K562 (cell line): ENCODE results near the gene POLRMT. TPM values are rescaled to one million over a fixed set of nuclear protein-coding genes. Genes with fewer than 3 reads are reported as not detected.

ENCODE experiments used
- ATAC-seq: fragments of 200-7000 bp; cut with Tn5 transposase; 3 replicates; pipeline ENCODE4 v1.9.1; 2020; ENCODE audit warnings: moderate library complexity
- BruUV-seq: library from RNA; stranded (reverse); fragments of 400-500 nt; replicated peaks from 2 replicates; lab custom pipeline; 2021; lab: Mats Ljungman, UMichigan
- CTCF ChIA-PET: fragments of 300-600 bp; formaldehyde crosslinking; extraction: SDS; loops from one replicate; lab custom pipeline; 2021; ENCODE audit warnings: low intra/inter-chr PET ratio; lab: Yijun Ruan, JAX
- POLR2A ChIA-PET: fragments of 300-600, 350-650 bp; sonication (Branson Sonifier 250); formaldehyde crosslinking; extraction: SDS; loops from one replicate; lab custom pipeline; 2021; ENCODE audit warnings: antibody characterized with exemption, inconsistent platforms; lab: Yijun Ruan, JAX
- DNase-seq, 4 experiments: peaks; one replicate each; pipeline versions ENCODE4 v3.0.0 to v3.0.0-alpha.2; 2011 to 2018; ENCODE audit warnings: low spot score in 3 of 4, mixed read lengths in 3 of 4; ENCODE audit errors: extremely low read depth in 1 of 4
- FAIRE-seq: peaks from 2 replicates; lab custom pipeline; 2011; peaks lifted over from hg19 to GRCh38; lab: Jason Lieb, UNC
- H2AFZ ChIP-seq: 2 replicates; pipeline ENCODE4 v1.6.0; 2011; ENCODE audit warnings: low read depth, low read length, control low read depth, inconsistent platforms
- H3K27ac ChIP-seq: fragments of 200-600 bp; 3 replicates; pipeline ENCODE4 v1.8.0; 2011; ENCODE audit warnings: low read depth, mild to moderate bottlenecking, control low read depth, inconsistent platforms, low read length, moderate library complexity, mixed read lengths; ENCODE audit errors: extremely low read depth
- H3K27me3 ChIP-seq, 2 experiments: fragments of 300-600 bp in 1 of 2; 2 replicates in 1 of 2; 3 replicates in 1 of 2; pipeline versions ENCODE4 v1.6.0 to v1.8.0; 2011; ENCODE audit warnings: inconsistent platforms in 2 of 2, low read length in 2 of 2, mild to moderate bottlenecking in 1 of 2, mixed read lengths in 1 of 2, moderate library complexity in 1 of 2; ENCODE audit not compliant: control insufficient read depth in 2 of 2, insufficient read depth in 2 of 2
- H3K36me3 ChIP-seq: fragments of 300-600 bp; 3 replicates; pipeline ENCODE4 v1.8.0; 2011; ENCODE audit warnings: mild to moderate bottlenecking, low read length, inconsistent platforms; ENCODE audit not compliant: control insufficient read depth, insufficient read depth
- H3K4me1 ChIP-seq, 2 experiments: fragments of 200-600 bp in 1 of 2; replicated peaks in 1 of 2; 2 replicates in 1 of 2; 3 replicates in 1 of 2; pipeline versions ENCODE4 v1.5.1 to v1.8.0; 2011; ENCODE audit warnings: inconsistent platforms in 2 of 2, low read length in 2 of 2, mild to moderate bottlenecking in 1 of 2, mixed read lengths in 1 of 2, moderate library complexity in 1 of 2; ENCODE audit not compliant: control insufficient read depth in 2 of 2, insufficient read depth in 2 of 2
- H3K4me2 ChIP-seq: 2 replicates; pipeline ENCODE4 v1.6.1; 2011; ENCODE audit warnings: low read length, control low read depth, inconsistent platforms, mixed read lengths; ENCODE audit not compliant: insufficient read depth
- H3K4me3 ChIP-seq: fragments of 200-600 bp; sonication (generic), shearing (Covaris generic); 2 replicates; pipeline ENCODE4 v1.5.1; 2016; ENCODE audit warnings: control low read depth, inconsistent platforms
- H3K79me2 ChIP-seq: fragments of 200-600 bp; 3 replicates; pipeline ENCODE4 v1.8.0; 2011; ENCODE audit warnings: low read length, inconsistent platforms; ENCODE audit not compliant: control insufficient read depth, insufficient read depth
- H3K9ac ChIP-seq, 2 experiments: 2 replicates each; pipeline versions ENCODE4 v1.6.0 to v1.6.1; 2011; ENCODE audit warnings: low read depth in 2 of 2, low read length in 2 of 2, control low read depth in 1 of 2, inconsistent platforms in 1 of 2, mild to moderate bottlenecking in 1 of 2, mixed read lengths in 1 of 2; ENCODE audit not compliant: insufficient read depth in 1 of 2
- H3K9me1 ChIP-seq: one replicate; pipeline ENCODE4 v1.6.0; 2011; ENCODE audit warnings: inconsistent platforms, mild to moderate bottlenecking, low read length, moderate library complexity; ENCODE audit not compliant: control insufficient read depth, insufficient read depth
- H3K9me3 ChIP-seq: replicated peaks from 2 replicates; pipeline ENCODE4 v1.5.1; 2011; ENCODE audit warnings: low read depth, low read length, inconsistent platforms; ENCODE audit not compliant: control insufficient read depth, insufficient read depth
- H4K20me1 ChIP-seq: replicated peaks from 2 replicates; pipeline ENCODE4 v1.6.1; 2011; ENCODE audit warnings: low read length, inconsistent platforms, mixed read lengths; ENCODE audit not compliant: control insufficient read depth, insufficient read depth
- DLX4 ChIP-seq: fragments of 250-450 bp; sonication (Bioruptor Pico); IDR thresholded peaks from 2 replicates; pipeline ENCODE4 v1.6.1; 2021; ENCODE audit warnings: mild to moderate bottlenecking
- KLF1 ChIP-seq: fragments of 450-650 bp; IDR thresholded peaks from 2 replicates; pipeline ENCODE4 v1.6.1; 2016; ENCODE audit warnings: missing genetic modification characterization, missing compliant biosample characterization
- POLR2G ChIP-seq: fragments of 200-400 bp; formaldehyde crosslinking; IDR thresholded peaks from 2 replicates; pipeline ENCODE4 v1.6.1; 2017; ENCODE audit warnings: low read depth, mild to moderate bottlenecking, antibody characterized with exemption, low read length, moderate library complexity
- VEZF1 ChIP-seq: fragments of 200-800 bp; sonication (Bioruptor generic); IDR thresholded peaks from 2 replicates; pipeline ENCODE4 v1.6.1; 2017; ENCODE audit warnings: missing genetic modification characterization, missing compliant biosample characterization
- ZBTB33 ChIP-seq: sonication (generic); formaldehyde crosslinking; IDR thresholded peaks from 2 replicates; pipeline ENCODE4 v1.8.1; 2023; ENCODE audit warnings: mild to moderate bottlenecking, missing genetic modification reagents
- WGBS: fragments of 100-300 bp; shearing (Covaris generic); methylation state at CpG from one replicate; pipeline ENCODE4 v1.1.6; 2016; ENCODE audit warnings: low coverage, mixed read lengths; ENCODE audit not compliant: insufficient coverage; ENCODE audit errors: missing lambda C conversion rate; 5-methylcytosine and 5-hydroxymethylcytosine counted together
- in situ Hi-C: fragments of 300-500 bp; cut with MboI; formaldehyde crosslinking; loops from 4 replicates; pipeline ENCODE4 v1.15.0; 2018; ENCODE audit warnings: inconsistent platforms, mixed read lengths
- intact Hi-C: fragments of 100-400 bp; cut with micrococcal nuclease; formaldehyde crosslinking; loops from 2 replicates; pipeline ENCODE4 v1.14.2; 2022
- polyA plus RNA-seq, 8 experiments: library from polyadenylated mRNA; depleted of rRNA in 4 of 8; stranded (reverse) in 5 of 8; unstranded in 3 of 8; fragments of >200 nt; fragmentation: Nextera tagmentation in 2 of 8; fragmentation: Illumina TruSeq in 1 of 8; extraction: Ambion mirVana in 2 of 8; extraction: Trizol in 1 of 8; gene quantifications; 2 replicates each; pipeline versions ENCODE4 v1.2.1 to v1.2.3, GENCODE V29; 2011 to 2014; ENCODE audit warnings: inconsistent platforms in 1 of 8, missing spikeins in 1 of 8
- total RNA-seq, 7 experiments: library from RNA; depleted of rRNA in 6 of 7; stranded (reverse); fragments of >200 nt in 6 of 7; fragmentation: Illumina TruSeq in 2 of 7; extraction: Trizol in 2 of 7; gene quantifications; 2 replicates each; pipeline versions ENCODE4 v1.2.1 to v1.2.3, GENCODE V29; 2011 to 2021; ENCODE audit warnings: low replicate concordance in 1 of 7

The POLRMT gene
- total and polyA plus RNA-seq, 9 of the 15 experiments (the other 6 are each of a cell fraction or from before 2014, with no cell fraction given) = 30.3 to 144 (median 68.0) TPM

- Histone ChIP-seq H4K20me1 (peaks cover 8% of the 10 kb centered on the region), H3K27ac (no peak overlapping the region), H3K79me2 (peaks cover 22% of the 10 kb centered on the region), H3K4me1 (peaks cover 0 to 34% of the 10 kb centered on the region in 2 experiments; a peak in 2 of 5 replicates), H3K36me3 (peaks cover 87% of the 10 kb centered on the region; the same call in 2 of the 3 replicates), H3K9ac (no peak overlapping the region), H3K9me3 (no peaks in the 10 kb centered on the region), H3K27me3 (no peaks in the 10 kb centered on the region), H3K4me3 (no peak overlapping the region), H2AFZ (no peak overlapping the region), H3K9me1 (no peaks in the 10 kb centered on the region), H3K4me2 (no peak overlapping the region)
- FAIRE-seq (no peak), ATAC-seq (no peak), DNase-seq (peak in 1 of 4 experiments; percentile 17)
- TF ChIP-seq DLX4 (CRISPR knock-in tag) = no peak
- no peak for TF ChIP-seq KLF1 (tag)
- TF ChIP-seq VEZF1 (CRISPR knock-in tag) = peak; percentile 21; the same call in 1 of the 2 replicates
- TF ChIP-seq ZBTB33 (CRISPR knock-in tag) = peak; percentile 80
- TF ChIP-seq POLR2G = peak; percentile 9; the same call in 1 of the 2 replicates
- no TSS peak for BruUV-seq
- ChIA-PET POLR2A (interaction anchor here (0.6 to 1.6 kb wide), 3 partner anchors 8 to 14 kb away, joined by 3 to 4 read pairs (median 4); no protein-coding TSS in a partner anchor), CTCF (no interaction called here)
- WGBS = 96% methylated on average over 19 of the region's 53 CpGs
- in situ Hi-C loops (no loop called here), intact Hi-C loops (no loop called here)
Measured at GRCh38 chr19:648904-649801, 15.8 kb upstream of the POLRMT start.
